Measurements from ENCODE around the gene CHST8. TPM values are rescaled to one million over a fixed set of nuclear protein-coding genes. Genes with fewer than 3 reads are reported as not detected.
A peak's percentile ranks its signal among the peaks of the same experiment; 100 is the strongest.

The CHST8 gene
- polyA plus RNA-seq, 3 donors = not detected

DNA sequence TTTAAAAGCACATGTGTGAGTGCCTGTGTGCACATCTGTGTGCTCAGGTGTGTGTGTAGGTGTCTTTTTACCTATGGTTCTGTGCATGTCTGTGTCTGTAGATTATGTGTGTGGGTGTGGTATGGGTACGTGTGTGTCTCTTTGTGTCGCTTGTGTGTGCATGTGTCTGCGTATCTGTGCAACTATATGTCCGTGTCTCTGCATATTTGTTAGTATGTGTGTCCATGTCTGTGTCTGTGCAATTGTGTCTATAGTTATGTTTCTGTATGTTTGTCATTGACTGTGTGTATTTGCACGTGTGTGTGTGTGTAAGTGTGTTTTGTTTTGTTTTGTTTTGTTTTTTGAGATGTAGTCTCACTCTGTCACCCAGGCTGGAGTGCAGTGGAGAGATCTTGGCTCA is 167.6 kb downstream of the CHST8 start:
- H3K27me3 ChIP-seq (ENCODE audit: control insufficient read depth in 2 of 2, insufficient read depth in 2 of 2, low read length in 2 of 2) = no peaks in the 10 kb centered on the region
- H2AFZ ChIP-seq (ENCODE audit: insufficient read depth, low read depth, low read length, poor library complexity, severe bottlenecking) = no peak overlapping the region
- Mint-ChIP-seq H3K27me3 (ENCODE audit: low read depth in 3 of 3) (peaks cover 12 to 21% (median 13%) of the 10 kb centered on the region in 3 donors), H3K4me1 (no peaks in the 10 kb centered on the region), H3K4me3 (no peak overlapping the region), H3K36me3 (no peaks in the 10 kb centered on the region), H3K27ac (no peak overlapping the region), H3K9me3 (peaks cover 0 to 2% (median 0%) of the 10 kb centered on the region in 7 donors)
- no peak overlapping the region for H3K4me3 ChIP-seq (replicated peaks in 1 of 3; ENCODE audit: low read depth in 2 of 3, low read length in 3 of 3)
- H4K20me1 ChIP-seq (ENCODE audit: insufficient read depth, low read length) = no peaks in the 10 kb centered on the region
- WGBS (ENCODE audit: insufficient coverage) = 98% methylated on average over 4 of the region's 5 CpGs
- no peak overlapping the region for H3K4me2 ChIP-seq (replicated peaks; ENCODE audit: extremely low read depth, low read length, poor library complexity, severe bottlenecking)
- no peak for DNase-seq
- no peak overlapping the region for H3K9ac ChIP-seq (ENCODE audit: insufficient read depth, low read length, poor library complexity, severe bottlenecking)
- peaks cover 0 to under 1% of the 10 kb centered on the region in 2 donors for H3K4me1 ChIP-seq (ENCODE audit: control insufficient read depth in 1 of 2, insufficient read depth in 2 of 2, low read length in 2 of 2)
- no peaks in the 10 kb centered on the region for H3K9me3 ChIP-seq (replicated peaks in 1 of 2; ENCODE audit: control insufficient read depth in 1 of 2, insufficient read depth in 1 of 2, low read length in 2 of 2)
- H3K79me2 ChIP-seq (ENCODE audit: insufficient read depth, low read length) = no peaks in the 10 kb centered on the region
- intact Hi-C loops (cut with micrococcal nuclease) = no loop called here
- TF ChIP-seq, protein P1, sequence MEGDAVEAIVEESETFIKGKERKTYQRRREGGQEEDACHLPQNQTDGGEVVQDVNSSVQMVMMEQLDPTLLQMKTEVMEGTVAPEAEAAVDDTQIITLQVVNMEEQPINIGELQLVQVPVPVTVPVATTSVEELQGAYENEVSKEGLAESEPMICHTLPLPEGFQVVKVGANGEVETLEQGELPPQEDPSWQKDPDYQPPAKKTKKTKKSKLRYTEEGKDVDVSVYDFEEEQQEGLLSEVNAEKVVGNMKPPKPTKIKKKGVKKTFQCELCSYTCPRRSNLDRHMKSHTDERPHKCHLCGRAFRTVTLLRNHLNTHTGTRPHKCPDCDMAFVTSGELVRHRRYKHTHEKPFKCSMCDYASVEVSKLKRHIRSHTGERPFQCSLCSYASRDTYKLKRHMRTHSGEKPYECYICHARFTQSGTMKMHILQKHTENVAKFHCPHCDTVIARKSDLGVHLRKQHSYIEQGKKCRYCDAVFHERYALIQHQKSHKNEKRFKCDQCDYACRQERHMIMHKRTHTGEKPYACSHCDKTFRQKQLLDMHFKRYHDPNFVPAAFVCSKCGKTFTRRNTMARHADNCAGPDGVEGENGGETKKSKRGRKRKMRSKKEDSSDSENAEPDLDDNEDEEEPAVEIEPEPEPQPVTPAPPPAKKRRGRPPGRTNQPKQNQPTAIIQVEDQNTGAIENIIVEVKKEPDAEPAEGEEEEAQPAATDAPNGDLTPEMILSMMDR (IDR thresholded peaks at IDR 0.05) = no peak
- H3K27ac ChIP-seq (ENCODE audit: low read depth in 1 of 2, low read length in 2 of 2) = no peak overlapping the region
- H3K36me3 ChIP-seq (replicated peaks in 1 of 2; ENCODE audit: control insufficient read depth in 1 of 2, insufficient read depth in 2 of 2, low read length in 2 of 2) = no peaks in the 10 kb centered on the region

DNA sequence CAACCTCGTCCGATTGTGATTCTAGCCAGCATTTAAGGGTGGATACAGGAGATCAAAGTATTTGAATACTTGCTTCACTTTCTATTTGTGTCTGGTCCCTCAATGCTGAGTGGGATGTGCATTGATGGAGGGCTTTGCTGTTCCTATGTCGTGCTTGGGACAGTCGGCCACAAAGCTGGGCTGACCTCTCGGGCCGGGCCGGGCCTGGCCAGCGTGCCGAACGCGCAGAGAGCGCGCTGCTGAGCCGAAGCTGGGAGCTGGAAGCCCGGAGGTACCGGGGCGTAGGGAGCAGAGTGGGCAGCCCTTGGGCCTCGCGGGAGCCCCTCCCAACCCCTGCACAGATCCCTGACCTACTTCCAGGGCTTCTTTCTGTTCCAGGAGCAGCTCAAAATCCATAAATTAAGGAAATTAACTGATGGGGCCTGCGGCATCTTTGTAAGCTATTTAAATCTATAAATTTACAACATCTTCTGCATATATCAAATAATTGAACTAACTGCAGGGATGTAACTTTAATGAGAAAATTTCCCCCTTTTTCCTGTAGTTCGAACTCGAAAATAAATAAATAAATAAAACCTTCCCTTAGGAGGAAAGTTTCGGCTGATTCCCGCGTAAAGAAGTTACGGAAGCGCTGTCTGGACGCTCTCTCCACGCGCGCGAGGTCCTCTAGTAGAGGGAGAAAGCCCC is 173.1 kb downstream of the CHST8 start:
- H3K27ac ChIP-seq (ENCODE audit: low read depth in 1 of 2, low read length in 2 of 2) = peak overlapping the region; percentile 66 to 79
- peak overlapping the region; percentile 55 to 85 (median 61) for H3K4me3 ChIP-seq (replicated peaks in 1 of 3; ENCODE audit: low read depth in 2 of 3, low read length in 3 of 3)
- peaks cover 3 to 12% of the 10 kb centered on the region in 2 donors for H3K36me3 Mint-ChIP-seq
- peaks cover 6 to 13% (median 12%) of the 10 kb centered on the region in 3 donors for H3K27me3 Mint-ChIP-seq (ENCODE audit: low read depth in 3 of 3)
- H3K27me3 ChIP-seq (ENCODE audit: control insufficient read depth in 2 of 2, insufficient read depth in 2 of 2, low read length in 2 of 2) = no peaks in the 10 kb centered on the region
- H3K9ac ChIP-seq (ENCODE audit: insufficient read depth, low read length, poor library complexity, severe bottlenecking) = peak overlapping the region; percentile 76
- peaks cover 0 to 2% (median 0%) of the 10 kb centered on the region in 7 donors for H3K9me3 Mint-ChIP-seq
- no peaks in the 10 kb centered on the region for H3K79me2 ChIP-seq (ENCODE audit: insufficient read depth, low read length)
- intact Hi-C loops (cut with micrococcal nuclease) = loop anchor here (1.0 to 5.0 kb wide), 2 partner anchors 25 to 202 kb away; no protein-coding TSS in a partner anchor
- H3K27ac Mint-ChIP-seq = peak overlapping the region in 5 of 7 donors; percentile 68 to 83 (median 73)
- H4K20me1 ChIP-seq (ENCODE audit: insufficient read depth, low read length) = no peaks in the 10 kb centered on the region
- peak overlapping the region; percentile 85 for H3K4me2 ChIP-seq (replicated peaks; ENCODE audit: extremely low read depth, low read length, poor library complexity, severe bottlenecking)
- DNase-seq = no peak
- no peaks in the 10 kb centered on the region for H3K9me3 ChIP-seq (replicated peaks in 1 of 2; ENCODE audit: control insufficient read depth in 1 of 2, insufficient read depth in 1 of 2, low read length in 2 of 2)
- peaks cover 0 to 7% of the 10 kb centered on the region in 2 donors for H3K36me3 ChIP-seq (replicated peaks in 1 of 2; ENCODE audit: control insufficient read depth in 1 of 2, insufficient read depth in 2 of 2, low read length in 2 of 2)
- H3K4me1 Mint-ChIP-seq = peaks cover 17% of the 10 kb centered on the region
- H2AFZ ChIP-seq (ENCODE audit: insufficient read depth, low read depth, low read length, poor library complexity, severe bottlenecking) = peak overlapping the region; percentile 86
- TF ChIP-seq, protein P1 (IDR thresholded peaks at IDR 0.05) = no peak
- WGBS (ENCODE audit: insufficient coverage) = 55% methylated on average over 14 of the region's 32 CpGs
- H3K4me1 ChIP-seq (ENCODE audit: control insufficient read depth in 1 of 2, insufficient read depth in 2 of 2, low read length in 2 of 2) = peaks cover 16 to 23% of the 10 kb centered on the region in 2 donors
- H3K4me3 Mint-ChIP-seq = peak overlapping the region; percentile 78 to 83

Data from CD14-positive monocyte (primary cell).